ENCODE measurements around the gene SORCS2. TPM values are rescaled to one million over a fixed set of nuclear protein-coding genes. Genes with fewer than 3 reads are reported as not detected.

Gene SORCS2
- total RNA-seq, 2 donors from 2014 or later: 0.54 to 0.74 TPM

DNA sequence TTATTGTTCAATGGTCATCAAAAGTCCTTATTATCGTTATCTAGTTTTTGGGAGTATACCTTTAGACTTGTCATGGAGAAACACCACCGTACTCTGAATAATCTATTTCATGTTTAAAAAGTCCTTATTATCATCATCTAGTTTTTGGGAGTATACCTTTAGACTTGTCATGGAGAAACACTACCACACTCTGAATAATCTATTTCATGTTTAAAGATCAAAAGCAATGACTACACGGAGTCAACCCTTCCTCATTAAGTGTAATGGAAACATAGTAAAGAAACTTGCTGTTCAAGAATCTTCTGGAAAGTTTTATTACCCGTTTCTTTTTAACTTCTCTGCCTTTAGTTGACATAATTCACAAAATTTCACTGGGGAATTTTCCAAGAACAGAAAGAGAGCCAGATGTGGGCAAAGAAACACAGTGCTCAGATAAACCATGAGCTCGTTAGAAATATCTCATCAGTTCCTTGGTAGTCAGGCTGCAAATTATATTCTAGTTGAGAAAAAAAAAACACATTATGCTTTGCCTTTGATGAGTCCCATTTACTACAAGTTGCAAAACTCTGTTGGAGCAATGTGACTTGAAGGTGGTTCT is 588.5 kb downstream of the SORCS2 start:
- Histone ChIP-seq H3K36me3 (peaks cover 4% of the 10 kb centered on the region), H3K27ac (no peak overlapping the region)
- intact Hi-C loops (cut with DNase I): no loop called here

DNA sequence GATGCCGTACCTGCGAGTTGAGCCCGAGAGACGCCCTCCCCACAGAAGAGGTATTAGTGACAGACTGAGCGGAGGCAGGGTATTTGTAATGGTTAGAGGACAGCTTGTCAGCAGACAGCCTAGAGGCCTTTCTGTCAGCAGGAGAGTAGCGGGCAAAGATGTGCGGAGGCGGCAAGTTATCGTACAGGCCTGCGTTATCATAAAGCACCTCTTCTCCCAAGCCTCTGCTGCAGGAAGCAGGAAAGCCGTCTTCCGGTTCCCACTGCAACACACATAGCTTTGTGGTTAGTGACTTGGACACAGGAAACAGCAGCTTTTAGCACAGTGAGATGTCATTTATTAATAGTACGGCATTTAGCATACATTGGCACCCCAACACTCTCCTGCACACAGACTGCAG is 589.0 kb downstream of the SORCS2 start:
- intact Hi-C loops (cut with DNase I): no loop called here
- no peaks in the 10 kb centered on the region for H3K27me3 ChIP-seq
- H3K4me3 ChIP-seq: no peak overlapping the region
- H3K36me3 ChIP-seq: peaks cover 4% of the 10 kb centered on the region
- no peaks in the 10 kb centered on the region for H3K4me1 ChIP-seq
- no peak overlapping the region for H3K9ac ChIP-seq (ENCODE audit: low read depth in 2 of 2, low read length in 2 of 2)
- no peaks in the 10 kb centered on the region for H3K9me3 ChIP-seq
- TF ChIP-seq, protein P1, sequence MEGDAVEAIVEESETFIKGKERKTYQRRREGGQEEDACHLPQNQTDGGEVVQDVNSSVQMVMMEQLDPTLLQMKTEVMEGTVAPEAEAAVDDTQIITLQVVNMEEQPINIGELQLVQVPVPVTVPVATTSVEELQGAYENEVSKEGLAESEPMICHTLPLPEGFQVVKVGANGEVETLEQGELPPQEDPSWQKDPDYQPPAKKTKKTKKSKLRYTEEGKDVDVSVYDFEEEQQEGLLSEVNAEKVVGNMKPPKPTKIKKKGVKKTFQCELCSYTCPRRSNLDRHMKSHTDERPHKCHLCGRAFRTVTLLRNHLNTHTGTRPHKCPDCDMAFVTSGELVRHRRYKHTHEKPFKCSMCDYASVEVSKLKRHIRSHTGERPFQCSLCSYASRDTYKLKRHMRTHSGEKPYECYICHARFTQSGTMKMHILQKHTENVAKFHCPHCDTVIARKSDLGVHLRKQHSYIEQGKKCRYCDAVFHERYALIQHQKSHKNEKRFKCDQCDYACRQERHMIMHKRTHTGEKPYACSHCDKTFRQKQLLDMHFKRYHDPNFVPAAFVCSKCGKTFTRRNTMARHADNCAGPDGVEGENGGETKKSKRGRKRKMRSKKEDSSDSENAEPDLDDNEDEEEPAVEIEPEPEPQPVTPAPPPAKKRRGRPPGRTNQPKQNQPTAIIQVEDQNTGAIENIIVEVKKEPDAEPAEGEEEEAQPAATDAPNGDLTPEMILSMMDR (IDR thresholded peaks at IDR 0.05): no peak
- DNase-seq: no peak
- no peak overlapping the region for H3K27ac ChIP-seq

More for the DNA sequence above, 588.5 kb downstream of the SORCS2 start:
- Histone ChIP-seq H3K9ac (ENCODE audit: low read depth in 2 of 2, low read length in 2 of 2) (no peak overlapping the region), H3K9me3 (no peaks in the 10 kb centered on the region), H3K4me3 (no peak overlapping the region), H3K4me1 (no peaks in the 10 kb centered on the region), H3K27me3 (no peaks in the 10 kb centered on the region)
- DNase-seq: no peak
- TF ChIP-seq, protein P1 (IDR thresholded peaks at IDR 0.05): no peak

DNA sequence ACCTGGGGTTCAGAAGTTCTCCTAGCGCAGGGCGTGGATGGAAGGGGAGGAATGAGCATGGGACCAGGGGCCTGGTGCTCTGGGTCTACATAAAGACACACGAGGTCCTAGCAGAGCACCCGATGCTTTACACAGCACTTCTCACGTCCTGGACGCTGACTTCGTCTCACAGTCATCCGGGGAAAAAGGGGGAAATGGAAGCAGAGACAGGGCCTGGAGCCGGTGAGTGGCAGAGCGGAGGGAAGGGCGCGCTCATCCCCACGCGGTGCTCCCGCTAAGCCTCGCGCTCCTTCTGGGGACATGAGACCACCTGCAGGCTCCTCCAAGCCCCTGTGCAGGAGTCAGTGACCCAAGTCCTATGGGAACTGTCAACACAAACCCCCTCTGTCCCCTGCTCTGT is 589.7 kb downstream of the SORCS2 start:
- H3K4me1 ChIP-seq: no peaks in the 10 kb centered on the region
- no peak for DNase-seq
- H3K9ac ChIP-seq (ENCODE audit: low read depth in 2 of 2, low read length in 2 of 2): no peak overlapping the region
- no peak overlapping the region for H3K4me3 ChIP-seq
- no peak overlapping the region for H3K27ac ChIP-seq
- H3K36me3 ChIP-seq: peaks cover 4% of the 10 kb centered on the region
- no peaks in the 10 kb centered on the region for H3K27me3 ChIP-seq
- intact Hi-C loops (cut with DNase I): no loop called here
- TF ChIP-seq, protein P1 (IDR thresholded peaks at IDR 0.05): no peak
- no peaks in the 10 kb centered on the region for H3K9me3 ChIP-seq

DNA sequence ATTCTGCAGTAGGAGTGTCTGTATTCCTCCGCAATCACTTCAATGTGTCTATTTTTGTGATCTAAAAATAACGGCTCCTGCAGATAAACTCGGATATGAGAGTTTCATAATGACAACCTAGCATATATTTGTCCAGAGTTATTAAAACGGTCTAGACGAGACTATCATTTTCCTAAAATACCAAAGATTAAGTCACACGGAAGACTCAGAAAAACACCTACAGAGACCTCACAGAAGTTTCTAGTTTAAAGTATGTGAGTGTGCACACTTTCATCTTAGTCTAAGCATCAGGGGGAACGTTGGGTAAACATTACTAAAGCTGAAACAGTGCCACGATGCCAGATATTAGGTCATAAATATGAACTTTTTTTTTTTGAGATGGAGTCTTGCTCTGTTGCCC is 590.4 kb downstream of the SORCS2 start:
- TF ChIP-seq, protein P1 (IDR thresholded peaks at IDR 0.05): no peak
- Histone ChIP-seq H3K36me3 (peaks cover 4% of the 10 kb centered on the region), H3K9ac (ENCODE audit: low read depth in 2 of 2, low read length in 2 of 2) (no peak overlapping the region)

DNA sequence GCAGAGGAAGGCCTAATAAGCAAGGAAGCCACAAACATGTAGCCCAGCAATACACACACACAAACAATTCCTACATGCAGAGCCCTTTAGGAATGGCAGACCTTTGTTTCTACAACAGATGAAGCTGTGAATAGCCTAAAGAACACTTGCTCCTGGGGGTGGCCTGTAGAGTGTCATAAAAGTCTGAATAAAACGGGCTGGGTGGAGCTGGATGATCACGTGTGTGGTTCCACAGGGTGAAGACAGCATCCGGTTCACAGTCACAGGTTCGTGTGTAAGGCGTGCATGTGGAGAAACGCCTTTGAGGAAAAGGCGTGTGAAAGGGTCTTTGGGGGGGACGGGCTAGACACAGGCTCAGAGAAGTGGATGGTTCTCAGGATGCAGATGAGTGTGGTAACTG is 591.2 kb downstream of the SORCS2 start:
- Histone ChIP-seq H3K4me1 (no peaks in the 10 kb centered on the region), H3K9ac (ENCODE audit: low read depth in 2 of 2, low read length in 2 of 2) (peak overlapping the region in 1 of 2 donors; percentile 14), H3K4me3 (no peak overlapping the region), H3K9me3 (no peaks in the 10 kb centered on the region), H3K27me3 (no peaks in the 10 kb centered on the region), H3K27ac (no peak overlapping the region), H3K36me3 (no peaks in the 10 kb centered on the region)
- DNase-seq: peak; percentile 70
- TF ChIP-seq, protein P1 (IDR thresholded peaks at IDR 0.05): no peak
- intact Hi-C loops (cut with DNase I): no loop called here

More for the DNA sequence above, 590.4 kb downstream of the SORCS2 start:
- no peaks in the 10 kb centered on the region for H3K4me1 ChIP-seq
- H3K4me3 ChIP-seq: no peak overlapping the region
- H3K9me3 ChIP-seq: no peaks in the 10 kb centered on the region
- no peak overlapping the region for H3K27ac ChIP-seq
- no peak for DNase-seq
- no peaks in the 10 kb centered on the region for H3K27me3 ChIP-seq
- intact Hi-C loops (cut with DNase I): no loop called here
